ENCODE results near the gene COX6A2. TPM values are rescaled to one million over a fixed set of nuclear protein-coding genes. Genes with fewer than 3 reads are reported as not detected.

COX6A2 gene
- total and polyA plus RNA-seq, 2 donors (not counting 3 experiments of a cell fraction or from before 2014, with no cell fraction given), result not detected

GRCh38 chr16:31474173-31474714, 46.1 kb upstream of the COX6A2 start:
- TF ChIP-seq JUN (IDR thresholded peaks at IDR 0.05; ENCODE audit: borderline replicate concordance, insufficient read depth, insufficient read length, low read depth) (no peak), GATA2 (IDR thresholded peaks at IDR 0.05; ENCODE audit: insufficient read depth, insufficient read length, low read depth, low read length) (no peak)
- TF ChIP-seq, protein P1, sequence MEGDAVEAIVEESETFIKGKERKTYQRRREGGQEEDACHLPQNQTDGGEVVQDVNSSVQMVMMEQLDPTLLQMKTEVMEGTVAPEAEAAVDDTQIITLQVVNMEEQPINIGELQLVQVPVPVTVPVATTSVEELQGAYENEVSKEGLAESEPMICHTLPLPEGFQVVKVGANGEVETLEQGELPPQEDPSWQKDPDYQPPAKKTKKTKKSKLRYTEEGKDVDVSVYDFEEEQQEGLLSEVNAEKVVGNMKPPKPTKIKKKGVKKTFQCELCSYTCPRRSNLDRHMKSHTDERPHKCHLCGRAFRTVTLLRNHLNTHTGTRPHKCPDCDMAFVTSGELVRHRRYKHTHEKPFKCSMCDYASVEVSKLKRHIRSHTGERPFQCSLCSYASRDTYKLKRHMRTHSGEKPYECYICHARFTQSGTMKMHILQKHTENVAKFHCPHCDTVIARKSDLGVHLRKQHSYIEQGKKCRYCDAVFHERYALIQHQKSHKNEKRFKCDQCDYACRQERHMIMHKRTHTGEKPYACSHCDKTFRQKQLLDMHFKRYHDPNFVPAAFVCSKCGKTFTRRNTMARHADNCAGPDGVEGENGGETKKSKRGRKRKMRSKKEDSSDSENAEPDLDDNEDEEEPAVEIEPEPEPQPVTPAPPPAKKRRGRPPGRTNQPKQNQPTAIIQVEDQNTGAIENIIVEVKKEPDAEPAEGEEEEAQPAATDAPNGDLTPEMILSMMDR (IDR thresholded peaks at IDR 0.05; ENCODE audit: extremely low read depth in 1 of 2, insufficient read depth in 1 of 2, low read depth in 1 of 2, low read length in 2 of 2), result no peak
- dilution Hi-C loops (cut with MboI; ENCODE audit: extremely low pct_ligation_motif_present, low sequenced_read_pairs), result no loop called here
- Histone ChIP-seq H4K20me1 (replicated peaks; ENCODE audit: control insufficient read depth, extremely low read depth, insufficient read depth, low read length) (no peaks in the 10 kb centered on the region), H3K4me1 (ENCODE audit: control insufficient read depth, extremely low read depth, insufficient read depth, low read length) (peaks cover 14% of the 10 kb centered on the region), H3K79me2 (ENCODE audit: control insufficient read depth, insufficient read depth, low read length) (peaks cover 31% of the 10 kb centered on the region), H3K27ac (ENCODE audit: insufficient read depth, low read depth, low read length) (no peak overlapping the region), H2AFZ (ENCODE audit: low read depth, low read length) (no peak overlapping the region), H3K27me3 (ENCODE audit: control insufficient read depth in 2 of 2, insufficient read depth in 2 of 2, low read length in 2 of 2) (no peaks in the 10 kb centered on the region), H3K9me1 (replicated peaks; ENCODE audit: control insufficient read depth, extremely low read depth, insufficient read depth, low read length) (no peaks in the 10 kb centered on the region), H3K4me3 (replicated peaks in 1 of 3; ENCODE audit: insufficient read depth in 1 of 3, low read depth in 1 of 3, low read length in 3 of 3) (no peak overlapping the region), H3K9me3 (replicated peaks; ENCODE audit: control insufficient read depth, insufficient read depth, low read length) (no peaks in the 10 kb centered on the region), H3K4me2 (ENCODE audit: insufficient read depth, low read length) (no peak overlapping the region), H3K9ac (replicated peaks; ENCODE audit: extremely low read depth, insufficient read depth, low read length) (no peak overlapping the region), H3K36me3 (ENCODE audit: control insufficient read depth in 2 of 2, extremely low read depth in 1 of 2, insufficient read depth in 2 of 2, low read length in 2 of 2) (peaks cover 19 to 20% of the 10 kb centered on the region in 2 experiments)
- ChIA-PET CTCF (interaction anchor here (0.9 to 2.0 kb wide), 4 partner anchors 14 to 490 kb away, joined by 3 to 11 read pairs (median 4); partner anchors contain the start of gene RUSF1), POLR2A (no interaction called here)
- FAIRE-seq, result no peak
- no peak for DNase-seq (ENCODE audit: low read depth, low spot score)
- intact Hi-C loops (cut with micrococcal nuclease), result loop anchor here (5.0 kb wide), 2 partner anchors 238 to 393 kb away; a partner anchor contains a TSS
- no TSS peak for BruUV-seq (replicated peaks)
